Ishikawa (cell line): Measurements from ENCODE around the gene UST.

ENCODE experiments used
- CEBPB ChIP-seq: IDR thresholded peaks from 2 replicates; pipeline ENCODE4 v1.6.1; 2012
- CREB1 ChIP-seq: IDR thresholded peaks from 2 replicates; pipeline ENCODE4 v1.6.1; 2012; ENCODE audit warnings: low read depth
- EGR1 ChIP-seq: IDR thresholded peaks from 2 replicates; pipeline ENCODE4 v1.6.1; 2012
- EP300 ChIP-seq: IDR thresholded peaks from 2 replicates; pipeline ENCODE4 v1.6.1; 2012; ENCODE audit warnings: borderline replicate concordance
- FOXM1 ChIP-seq: IDR thresholded peaks from 2 replicates; pipeline ENCODE4 v1.6.1; 2012; ENCODE audit warnings: low read depth, borderline replicate concordance
- MAX ChIP-seq: IDR thresholded peaks from 2 replicates; pipeline ENCODE4 v1.6.1; 2012
- NFIC ChIP-seq: IDR thresholded peaks from 2 replicates; pipeline ENCODE4 v1.6.1; 2012
- RAD21 ChIP-seq: IDR thresholded peaks from 2 replicates; pipeline ENCODE4 v1.6.1; 2012; ENCODE audit warnings: low read depth
- REST ChIP-seq: IDR thresholded peaks from 2 replicates; pipeline ENCODE4 v1.6.1; 2012; ENCODE audit warnings: low read depth, mild to moderate bottlenecking
- TAF1 ChIP-seq: IDR thresholded peaks from 2 replicates; pipeline ENCODE4 v1.6.1; 2012; ENCODE audit warnings: low read depth, mild to moderate bottlenecking
- TCF12 ChIP-seq: IDR thresholded peaks from 2 replicates; pipeline ENCODE4 v1.6.1; 2012; ENCODE audit warnings: low read depth
- TEAD4 ChIP-seq: IDR thresholded peaks from 2 replicates; pipeline ENCODE4 v1.6.1; 2012
- USF1 ChIP-seq: IDR thresholded peaks from 2 replicates; pipeline ENCODE4 v1.6.1; 2012
- YY1 ChIP-seq: IDR thresholded peaks from 2 replicates; pipeline ENCODE4 v1.6.1; 2012; ENCODE audit warnings: low read depth
- ZBTB7A ChIP-seq: IDR thresholded peaks from 2 replicates; pipeline ENCODE4 v1.6.1; 2012; ENCODE audit warnings: low read depth

The UST gene

GRCh38 chr6:148790817-148791216 lies 44.0 kb downstream of the UST start:
- no peak for TF ChIP-seq TEAD4
- no peak for TF ChIP-seq NFIC
- TF ChIP-seq EGR1 = no peak
- TF ChIP-seq YY1 = no peak
- no peak for TF ChIP-seq CEBPB
- TF ChIP-seq CREB1 = no peak
- no peak for TF ChIP-seq TAF1
- no peak for TF ChIP-seq REST
- TF ChIP-seq ZBTB7A = no peak
- no peak for TF ChIP-seq USF1
- no peak for TF ChIP-seq EP300
- no peak for TF ChIP-seq MAX
- no peak for TF ChIP-seq FOXM1
- TF ChIP-seq RAD21 = no peak
- TF ChIP-seq TCF12 = no peak

- TF ChIP-seq EP300 = no peak
Observed at GRCh38 chr6:148791372-148791771, 44.5 kb downstream of the UST start.

GRCh38 chr6:148793721-148794120 lies 46.9 kb downstream of the UST start:
- TF ChIP-seq NFIC (no peak), RAD21 (no peak), CEBPB (no peak), TEAD4 (no peak), USF1 (no peak), TCF12 (no peak), EP300 (no peak), ZBTB7A (no peak), CREB1 (no peak), REST (no peak), FOXM1 (no peak), EGR1 (no peak), YY1 (no peak), TAF1 (no peak)

- TF ChIP-seq REST (no peak), TCF12 (no peak), TAF1 (no peak), CREB1 (no peak), NFIC (no peak), RAD21 (no peak), EP300 (no peak)
Observed at GRCh38 chr6:148794797-148795196, 48.0 kb downstream of the UST start.

GRCh38 chr6:148795563-148795962 lies 48.7 kb downstream of the UST start:
- TF ChIP-seq TAF1 (no peak), NFIC (no peak), RAD21 (no peak), YY1 (no peak), TCF12 (no peak), MAX (no peak), EGR1 (no peak), TEAD4 (no peak), ZBTB7A (no peak), EP300 (no peak), REST (no peak), FOXM1 (no peak), CREB1 (no peak), CEBPB (no peak), USF1 (no peak)
